Measurements from ENCODE around the gene PATL2.
"Not testable (repeated sequence)": the region's sequence is repeated elsewhere in the genome, so short reads cannot be mapped to it uniquely, and the experiment has no call there.

Gene PATL2

GRCh38 chr15:44647036-44647435 lies 64.1 kb downstream of the PATL2 start:
- no peak overlapping the region for H3K27ac ChIP-seq
- no peaks in the 10 kb centered on the region for H3K27me3 ChIP-seq (ENCODE audit: insufficient read depth, low read depth)
- H2AFZ ChIP-seq (ENCODE audit: low read depth): no peak overlapping the region
- H3K4me1 ChIP-seq (ENCODE audit: low read depth, poor library complexity, severe bottlenecking): no peaks in the 10 kb centered on the region
- no peak for TF ChIP-seq CTCF (conservative IDR thresholded peaks at IDR 0.05; ENCODE audit: low read depth, low read length)
- H3K4me3 ChIP-seq (IDR thresholded peaks at IDR 0.05; ENCODE audit: insufficient read depth, low read depth, low read length): no peak overlapping the region
- no peaks in the 10 kb centered on the region for H4K20me1 ChIP-seq (ENCODE audit: insufficient read depth)
- H3K36me3 ChIP-seq (ENCODE audit: insufficient read depth): no peaks in the 10 kb centered on the region
- no peak overlapping the region for H3K9ac ChIP-seq
- H3K79me2 ChIP-seq (ENCODE audit: insufficient read depth, low read depth): no peaks in the 10 kb centered on the region
- H3K4me2 ChIP-seq: no peak overlapping the region

DNA sequence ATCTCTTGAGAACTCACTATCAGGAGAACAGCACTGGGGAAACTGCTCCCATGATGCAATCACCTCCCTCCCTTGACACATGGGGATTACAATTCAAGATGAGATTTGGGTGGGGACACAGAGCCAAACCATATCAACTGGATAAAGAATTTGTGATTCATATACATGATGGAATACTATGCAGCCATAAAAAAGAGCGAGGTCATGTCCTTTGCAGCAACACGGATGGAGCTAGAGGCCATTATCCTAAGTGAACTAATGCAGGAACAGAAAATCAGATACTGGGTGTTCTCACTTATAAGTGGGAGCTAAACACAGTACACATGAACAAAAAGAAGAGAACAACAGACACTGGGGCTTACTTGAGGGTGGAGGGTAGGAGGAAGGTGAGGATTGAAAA lies 64.7 kb downstream of the PATL2 start:
- Histone ChIP-seq H3K27ac (no peak overlapping the region), H3K79me2 (ENCODE audit: insufficient read depth, low read depth) (no peaks in the 10 kb centered on the region), H3K4me3 (IDR thresholded peaks at IDR 0.05; ENCODE audit: insufficient read depth, low read depth, low read length) (no peak overlapping the region), H2AFZ (ENCODE audit: low read depth) (no peak overlapping the region), H3K4me1 (ENCODE audit: low read depth, poor library complexity, severe bottlenecking) (no peaks in the 10 kb centered on the region), H3K9ac (no peak overlapping the region), H4K20me1 (ENCODE audit: insufficient read depth) (no peaks in the 10 kb centered on the region), H3K4me2 (no peak overlapping the region), H3K36me3 (ENCODE audit: insufficient read depth) (no peaks in the 10 kb centered on the region), H3K27me3 (ENCODE audit: insufficient read depth, low read depth) (no peaks in the 10 kb centered on the region)
- TF ChIP-seq CTCF (conservative IDR thresholded peaks at IDR 0.05; ENCODE audit: low read depth, low read length): no peak

DNA sequence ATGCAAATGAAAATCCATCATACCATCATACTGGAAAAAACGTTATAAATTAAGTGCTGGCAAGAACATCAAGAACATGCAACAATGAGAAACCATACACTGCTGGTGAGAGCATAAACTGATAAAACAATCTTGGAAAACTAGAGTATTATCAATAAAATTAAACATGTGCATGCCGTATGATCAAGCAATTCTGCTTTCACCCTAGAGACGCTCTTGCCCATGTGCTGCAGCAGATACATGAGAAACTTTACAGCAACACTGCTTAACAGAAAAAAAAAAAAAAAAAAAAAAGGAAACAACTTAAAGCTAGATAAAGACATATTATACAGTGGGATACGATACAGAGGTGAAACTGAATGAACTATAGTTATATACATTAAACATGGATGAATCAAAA lies 69.5 kb downstream of the PATL2 start:
- Histone ChIP-seq H3K4me1 (ENCODE audit: low read depth, poor library complexity, severe bottlenecking) (no peaks in the 10 kb centered on the region), H3K4me3 (IDR thresholded peaks at IDR 0.05; ENCODE audit: insufficient read depth, low read depth, low read length) (no peak overlapping the region), H3K36me3 (ENCODE audit: insufficient read depth) (no peaks in the 10 kb centered on the region), H3K9ac (no peak overlapping the region), H3K27me3 (ENCODE audit: insufficient read depth, low read depth) (no peaks in the 10 kb centered on the region), H3K79me2 (ENCODE audit: insufficient read depth, low read depth) (no peaks in the 10 kb centered on the region), H3K4me2 (no peak overlapping the region), H4K20me1 (ENCODE audit: insufficient read depth) (no peaks in the 10 kb centered on the region), H2AFZ (ENCODE audit: low read depth) (no peak overlapping the region), H3K27ac (no peak overlapping the region)
- no peak for TF ChIP-seq CTCF (conservative IDR thresholded peaks at IDR 0.05; ENCODE audit: low read depth, low read length)

- Histone ChIP-seq H3K9ac (no peak overlapping the region), H3K27me3 (ENCODE audit: insufficient read depth, low read depth) (no peaks in the 10 kb centered on the region), H3K79me2 (ENCODE audit: insufficient read depth, low read depth) (no peaks in the 10 kb centered on the region), H2AFZ (ENCODE audit: low read depth) (no peak overlapping the region), H3K27ac (no peak overlapping the region), H3K4me3 (IDR thresholded peaks at IDR 0.05; ENCODE audit: insufficient read depth, low read depth, low read length) (no peak overlapping the region), H3K4me2 (no peak overlapping the region), H3K36me3 (ENCODE audit: insufficient read depth) (no peaks in the 10 kb centered on the region), H3K4me1 (ENCODE audit: low read depth, poor library complexity, severe bottlenecking) (peaks cover 6% of the 10 kb centered on the region), H4K20me1 (ENCODE audit: insufficient read depth) (no peaks in the 10 kb centered on the region)
- TF ChIP-seq CTCF (conservative IDR thresholded peaks at IDR 0.05; ENCODE audit: low read depth, low read length): no peak
Observed at GRCh38 chr15:44636976-44637375, 74.1 kb downstream of the PATL2 start.

GRCh38 chr15:44633603-44634002 lies 77.5 kb downstream of the PATL2 start:
- no peaks in the 10 kb centered on the region for H3K79me2 ChIP-seq (ENCODE audit: insufficient read depth, low read depth)
- no peak overlapping the region for H3K4me2 ChIP-seq
- no peaks in the 10 kb centered on the region for H3K36me3 ChIP-seq (ENCODE audit: insufficient read depth)
- peaks cover 6% of the 10 kb centered on the region for H3K4me1 ChIP-seq (ENCODE audit: low read depth, poor library complexity, severe bottlenecking)
- H3K27me3 ChIP-seq (ENCODE audit: insufficient read depth, low read depth): no peaks in the 10 kb centered on the region
- no peak overlapping the region for H2AFZ ChIP-seq (ENCODE audit: low read depth)
- H3K27ac ChIP-seq: no peak overlapping the region
- H4K20me1 ChIP-seq (ENCODE audit: insufficient read depth): no peaks in the 10 kb centered on the region
- no peak for TF ChIP-seq CTCF (conservative IDR thresholded peaks at IDR 0.05; ENCODE audit: low read depth, low read length)
- no peak overlapping the region for H3K9ac ChIP-seq
- no peak overlapping the region for H3K4me3 ChIP-seq (IDR thresholded peaks at IDR 0.05; ENCODE audit: insufficient read depth, low read depth, low read length)

GRCh38 chr15:44625286-44625685 lies 85.8 kb downstream of the PATL2 start:
- H3K27me3 ChIP-seq (ENCODE audit: insufficient read depth, low read depth); H3K36me3 ChIP-seq (ENCODE audit: insufficient read depth); H3K9ac ChIP-seq; H4K20me1 ChIP-seq (ENCODE audit: insufficient read depth); H3K27ac ChIP-seq; H3K4me1 ChIP-seq (ENCODE audit: low read depth, poor library complexity, severe bottlenecking); H3K4me3 ChIP-seq (IDR thresholded peaks at IDR 0.05; ENCODE audit: insufficient read depth, low read depth, low read length); H3K79me2 ChIP-seq (ENCODE audit: insufficient read depth, low read depth); H3K4me2 ChIP-seq; H2AFZ ChIP-seq (ENCODE audit: low read depth): not testable (repeated sequence)
